Lower leg skin (tissue), 3 donors: ENCODE data around the gene HACD2.

Source experiments
- CTCF ChIP-seq, 3 donors: fragments of 450-650 bp; IDR thresholded peaks; one replicate each; pipeline ENCODE4 v1.5.1; 2016; ENCODE audit warnings: antibody characterized with exemption in 3 of 3, mild to moderate bottlenecking in 3 of 3, moderate library complexity in 2 of 3
- POLR2A ChIP-seq, 2 donors: fragments of 450-650 bp; IDR thresholded peaks; one replicate each; pipeline ENCODE4 v1.6.1; 2016 to 2017; ENCODE audit warnings: antibody characterized with exemption in 2 of 2, mild to moderate bottlenecking in 1 of 2, moderate library complexity in 1 of 2

GRCh38 chr3:123458255-123458654 is 126.6 kb downstream of the HACD2 start:
- TF ChIP-seq CTCF (IDR thresholded peaks at IDR 0.05) (no peak), POLR2A (IDR thresholded peaks at IDR 0.05) (no peak)
